Activated CD4-positive, CD25-positive, alpha-beta regulatory T cell treated with anti-CD3 and anti-CD28 coated beads, Interleukin-2, amount 50 U/mL, for 16 hours (primary cell): ENCODE results near the gene SPATA32.

Experiments
- DNase-seq: peaks from one replicate; pipeline ENCODE4 v3.0.0-alpha.2; 2020; ENCODE audit warnings: low read depth, low spot score

The SPATA32 gene

DNA sequence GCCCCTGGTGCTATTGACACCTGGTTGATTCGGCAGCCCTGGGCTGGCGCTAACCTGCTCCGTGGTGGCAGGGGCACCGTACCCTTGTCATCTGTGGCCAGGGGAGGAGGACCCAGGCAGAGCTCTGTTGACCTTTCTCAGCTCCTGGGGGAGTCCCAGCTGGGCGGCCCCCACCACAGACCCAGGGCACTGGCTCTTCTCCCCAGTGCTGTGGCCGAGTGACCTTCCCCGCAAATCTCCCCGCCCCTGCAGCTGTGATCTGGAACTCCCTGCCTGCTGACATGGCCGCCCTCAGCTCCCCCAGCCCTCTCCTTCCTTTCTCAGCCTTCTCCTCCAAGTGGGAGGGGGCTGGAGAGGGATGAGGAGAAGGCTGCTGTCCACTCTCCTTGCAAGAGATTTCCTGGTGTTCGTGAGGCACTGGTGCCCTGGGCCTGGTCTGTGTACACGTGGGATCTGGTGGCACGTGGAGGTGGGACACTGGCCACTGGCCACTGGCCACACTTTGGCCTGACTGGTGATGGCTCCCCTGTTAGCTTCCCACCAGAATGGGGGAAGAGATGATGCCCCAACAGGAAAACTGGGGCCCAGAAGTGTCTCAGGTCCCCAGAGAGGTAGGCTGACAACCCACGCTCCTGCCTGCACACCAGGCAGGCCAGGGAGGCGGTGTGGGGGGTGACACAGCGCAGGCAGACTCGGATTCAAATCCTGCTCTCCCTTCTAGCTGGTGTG lies 32.0 kb downstream of the SPATA32 start:
- DNase-seq, result no peak

GRCh38 chr17:45228763-45229539 lies 32.9 kb downstream of the SPATA32 start:
- peak; percentile 69 for DNase-seq

DNA sequence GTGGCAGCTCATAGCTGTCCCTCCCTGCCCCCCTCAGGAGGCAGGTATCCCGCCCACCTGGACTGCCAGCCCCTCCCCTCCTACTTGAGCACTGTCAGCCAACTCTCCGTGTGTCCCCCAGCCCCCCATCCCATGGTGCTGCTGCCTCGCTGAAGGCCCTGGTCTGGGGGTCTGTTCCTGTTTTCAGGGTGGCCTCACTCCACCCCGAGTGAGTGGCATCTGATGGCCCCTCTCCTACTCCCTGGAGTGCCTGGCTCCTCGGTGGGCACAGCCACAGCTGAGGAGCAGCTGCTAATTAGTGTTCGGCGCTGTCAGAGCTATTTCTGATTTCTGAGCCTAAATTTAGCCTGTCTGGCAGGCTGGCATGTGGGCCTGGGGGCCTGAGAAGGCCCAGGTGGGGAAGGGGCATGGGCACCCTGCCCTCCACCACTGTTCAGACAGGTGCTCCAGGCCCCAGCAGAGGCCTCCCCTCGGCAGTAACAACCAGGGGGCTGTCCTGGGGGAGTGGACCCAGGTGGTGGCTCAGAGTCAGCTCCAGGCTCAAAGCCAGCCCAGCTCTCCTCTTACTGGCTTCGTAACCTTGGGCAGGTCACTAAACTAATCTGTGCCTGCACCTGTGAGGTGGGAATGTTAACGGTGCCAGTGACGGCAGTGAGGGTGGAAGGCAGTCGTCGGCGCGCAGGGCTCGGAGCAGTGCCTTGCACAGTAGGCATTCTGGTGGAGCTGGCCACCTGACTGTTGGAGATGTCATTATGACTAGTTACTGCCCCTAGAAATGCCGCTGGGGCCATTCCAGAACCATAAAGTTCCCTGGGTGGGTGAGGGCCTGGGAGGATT lies 33.8 kb downstream of the SPATA32 start:
- DNase-seq, result no peak

DNA sequence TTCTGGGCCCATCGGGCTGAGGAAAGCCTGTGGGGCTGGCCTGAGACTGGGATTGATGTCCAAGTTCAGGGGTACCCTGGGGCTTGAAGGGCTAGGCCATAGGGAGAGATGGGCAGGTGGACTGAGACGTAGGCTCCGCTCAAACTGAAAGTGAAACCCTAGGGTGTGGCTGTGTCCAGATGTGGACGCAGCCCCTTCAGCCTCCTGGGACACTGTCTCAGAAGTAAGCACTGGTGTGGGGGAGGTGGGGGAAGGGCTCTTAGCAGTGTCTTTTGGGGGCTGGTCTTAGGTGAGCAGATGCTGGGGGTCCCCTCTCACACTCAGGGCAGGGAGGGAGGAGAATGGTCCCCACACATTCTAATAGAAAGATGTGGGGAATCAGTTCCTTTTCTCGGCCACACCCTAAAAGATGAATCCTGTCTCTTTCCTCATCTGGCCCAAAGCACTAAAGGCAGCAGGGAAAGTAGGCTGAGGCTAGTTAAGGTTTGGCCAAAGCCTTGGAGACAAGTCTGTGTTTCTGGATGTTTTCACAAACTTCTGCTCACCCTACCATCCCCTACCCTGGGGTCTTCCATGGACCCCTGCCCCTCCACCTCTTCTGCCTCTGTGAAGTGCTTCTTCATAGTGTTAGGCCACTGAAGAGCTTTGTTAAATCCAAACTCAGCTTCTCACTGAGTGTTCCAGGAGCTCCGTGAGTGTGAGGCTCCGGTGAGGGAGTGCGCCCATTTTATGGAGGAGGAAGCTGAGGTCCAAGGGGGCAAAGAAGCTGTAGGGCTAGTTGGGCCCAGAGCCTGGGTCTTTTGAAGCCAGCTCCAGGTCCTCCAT lies 34.6 kb downstream of the SPATA32 start:
- DNase-seq, result no peak

- no peak for DNase-seq
Measured at GRCh38 chr17:45226576-45226975, 35.3 kb downstream of the SPATA32 start.

DNA sequence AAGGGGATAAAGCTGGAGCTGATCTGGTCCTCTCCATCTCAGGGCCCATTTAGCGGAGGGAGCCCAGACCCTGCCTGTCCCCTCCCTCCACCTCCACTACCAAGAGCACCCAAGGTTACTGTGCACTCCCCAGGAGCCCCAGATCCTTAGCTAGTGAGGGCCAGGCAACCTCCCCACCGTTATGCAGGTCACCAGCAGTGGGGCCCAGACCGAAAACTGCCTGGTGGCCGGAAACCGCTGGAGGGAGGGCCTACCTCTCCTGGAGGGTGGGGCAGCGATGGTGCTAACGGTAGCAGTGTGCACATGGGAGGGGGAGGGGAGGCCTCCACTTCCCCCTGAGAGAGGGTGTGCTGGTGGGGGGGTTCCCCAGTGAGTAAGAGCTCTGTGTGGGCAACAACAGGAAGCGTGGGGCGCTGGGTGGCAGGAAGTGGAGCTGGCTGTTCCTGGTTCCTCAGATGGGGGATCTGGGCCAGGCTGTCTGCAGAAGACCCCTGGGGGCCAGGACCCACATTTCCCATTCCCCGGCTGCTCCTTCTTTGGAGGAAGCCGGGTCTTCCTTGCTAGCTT lies 35.8 kb downstream of the SPATA32 start:
- DNase-seq, result peak; percentile 88

DNA sequence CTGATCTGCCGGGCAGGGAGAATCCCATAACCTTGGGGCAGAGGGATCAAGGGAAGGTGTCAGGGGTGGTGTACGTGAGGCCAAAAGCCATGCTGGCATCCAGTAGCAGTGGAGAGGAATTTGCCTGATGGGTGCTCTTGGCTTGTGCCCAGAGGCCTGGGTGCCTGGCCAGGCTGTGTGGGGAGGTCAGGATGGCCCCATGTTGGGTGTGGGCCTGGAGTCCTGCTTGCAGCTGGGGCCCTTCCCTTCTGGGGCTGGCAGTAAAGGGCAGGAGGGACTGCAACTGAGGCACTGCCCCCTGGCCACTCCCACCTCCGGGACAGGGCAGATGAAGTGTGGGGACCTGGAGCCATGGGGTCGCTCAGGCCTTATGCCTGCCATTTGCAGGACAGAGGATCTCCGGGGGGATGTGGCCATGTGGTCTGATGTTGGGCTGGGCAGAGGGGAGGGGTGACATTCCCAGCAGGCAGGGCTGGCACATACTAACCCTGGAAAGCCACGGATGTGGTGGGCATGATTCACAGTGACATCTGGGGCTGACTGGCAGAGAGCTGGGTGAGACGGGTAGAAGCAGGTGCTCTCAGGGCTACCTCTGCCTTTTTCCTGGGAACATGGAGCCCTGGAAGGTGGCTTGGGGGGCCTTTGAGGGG lies 36.7 kb downstream of the SPATA32 start:
- DNase-seq, result no peak

DNA sequence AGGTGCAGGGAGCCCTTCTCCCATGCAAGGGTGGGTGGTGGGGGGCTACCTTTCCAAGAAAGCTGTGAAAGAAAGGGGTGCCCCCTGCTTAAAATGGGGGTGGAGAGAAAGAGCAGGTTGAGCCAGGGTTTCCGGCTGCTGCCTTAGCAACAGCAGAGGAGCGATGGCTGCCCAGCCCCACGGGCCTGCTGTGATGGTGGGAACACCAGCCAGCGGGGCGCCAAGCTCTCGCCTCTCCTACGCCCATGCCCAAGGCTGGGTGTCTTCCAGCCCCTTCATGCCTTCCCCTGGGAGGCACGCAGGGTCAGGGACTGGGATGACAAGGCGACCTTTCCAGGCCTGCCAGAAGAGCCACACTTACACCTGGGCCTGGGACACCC lies 37.2 kb downstream of the SPATA32 start:
- no peak for DNase-seq

- no peak for DNase-seq
Measured at GRCh38 chr17:45223539-45224528, 38.1 kb downstream of the SPATA32 start.

DNA sequence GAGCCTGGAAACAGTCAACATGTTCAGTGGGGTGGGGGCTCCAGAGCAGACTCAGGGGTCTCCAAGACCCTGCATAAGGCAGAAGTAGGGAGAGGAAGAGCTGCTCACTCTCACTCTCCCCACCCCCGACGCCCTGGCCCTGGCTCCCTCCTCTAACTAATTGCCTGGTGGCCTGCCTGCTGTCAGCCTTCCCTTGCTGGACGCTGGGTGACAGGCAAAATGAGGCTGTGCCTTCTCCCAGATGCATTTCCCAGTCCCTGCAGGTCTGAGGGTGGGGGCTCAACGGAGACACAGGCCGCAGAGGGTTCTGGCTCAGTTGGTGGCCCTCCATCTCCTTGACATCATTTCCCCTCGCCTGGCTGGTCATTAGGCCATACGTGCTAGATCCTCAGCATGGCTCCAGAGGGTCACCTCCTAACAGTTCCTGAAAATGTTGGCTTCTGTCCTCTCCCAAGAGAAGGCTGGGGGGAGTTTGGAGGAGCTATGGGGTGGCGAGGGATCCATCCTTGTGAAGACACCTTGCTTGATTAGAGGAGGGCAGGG lies 38.8 kb downstream of the SPATA32 start:
- no peak for DNase-seq

- DNase-seq, result no peak
Measured at GRCh38 chr17:45222289-45222995, 39.5 kb downstream of the SPATA32 start.

DNA sequence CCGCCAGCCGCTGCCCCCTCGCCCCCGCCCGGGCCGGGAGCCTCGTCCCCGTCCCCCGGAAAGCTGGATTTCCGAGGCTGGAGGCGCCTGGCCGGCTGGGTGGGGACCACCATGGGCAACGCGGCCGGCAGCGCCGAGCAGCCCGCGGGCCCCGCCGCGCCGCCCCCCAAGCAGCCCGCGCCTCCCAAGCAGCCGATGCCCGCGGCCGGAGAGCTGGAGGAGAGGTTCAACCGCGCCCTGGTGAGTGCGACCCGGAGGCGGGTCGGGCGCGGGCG lies 39.9 kb downstream of the SPATA32 start:
- no peak for DNase-seq

GRCh38 chr17:45221081-45222013 lies 40.5 kb downstream of the SPATA32 start, which contains the start of gene FMNL1:
Gene FMNL1 (plus strand): TSS chr17:45221885. CDS start chr17:45222125, 240 bp downstream.
- DNase-seq, result no peak

- no peak for DNase-seq
Measured at GRCh38 chr17:45220079-45220478, 41.8 kb downstream of the SPATA32 start.

- peak; percentile 78 for DNase-seq
Measured at GRCh38 chr17:45218895-45219661, 42.8 kb downstream of the SPATA32 start.
